OCI-LY3 (cell line): ENCODE measurements around the gene MDFIC.

Experiments used
- H2AFZ ChIP-seq: fragments of 200-600, 300-600 bp; shearing (Covaris generic); 2 replicates; pipeline ENCODE4 v1.6.0; 2014; ENCODE audit warnings: antibody characterized with exemption, low read depth, low read length
- H3K27ac ChIP-seq: fragments of 200-600, 300-600 bp; sonication (generic); 2 replicates; pipeline ENCODE4 v1.5.1; 2014; ENCODE audit warnings: mild to moderate bottlenecking, low read length, moderate library complexity, mixed read lengths
- H3K27me3 ChIP-seq: fragments of 200-600, 300-600 bp; sonication (generic); 2 replicates; pipeline ENCODE4 v1.6.1; 2014; ENCODE audit warnings: low read depth, low read length, mixed read lengths
- H3K36me3 ChIP-seq: fragments of 200-600, 300-600 bp; sonication (generic); replicated peaks from 2 replicates; pipeline ENCODE3; 2014; ENCODE audit warnings: low read depth, low read length, mixed read lengths
- H3K4me1 ChIP-seq: fragments of 300-600, 200-600 bp; sonication (generic); 2 replicates; pipeline ENCODE4 v1.6.1; 2014; ENCODE audit warnings: low read length, mixed read lengths
- H3K4me2 ChIP-seq: fragments of 200-600, 300-600 bp; sonication (generic); 2 replicates; pipeline ENCODE4 v1.6.1; 2014; ENCODE audit warnings: low read length, mixed read lengths
- H3K4me3 ChIP-seq: fragments of 300-600, 200-600 bp; sonication (generic); 2 replicates; pipeline ENCODE4 v1.5.1; 2014; ENCODE audit warnings: antibody characterized with exemption, mild to moderate bottlenecking, low read length, moderate library complexity
- H3K79me2 ChIP-seq: fragments of 300-600, 200-600 bp; shearing (Covaris generic); 2 replicates; pipeline ENCODE4 v1.6.1; 2014; ENCODE audit warnings: mild to moderate bottlenecking, low read length, mixed read lengths
- H3K9ac ChIP-seq: fragments of 300-600, 200-600 bp; shearing (Covaris generic); 2 replicates; pipeline ENCODE4 v1.6.0; 2014; ENCODE audit warnings: mild to moderate bottlenecking, low read length, moderate library complexity
- H3K9me3 ChIP-seq: fragments of 200-600, 300-600 bp; shearing (Covaris generic); 2 replicates; pipeline ENCODE4 v1.6.1; 2014; ENCODE audit warnings: low read length, mixed read lengths; ENCODE audit not compliant: insufficient read depth
- H4K20me1 ChIP-seq: fragments of 200-600, 300-600 bp; sonication (generic); 2 replicates; pipeline ENCODE4 v1.6.1; 2016; ENCODE audit warnings: low read length, mixed read lengths; ENCODE audit not compliant: insufficient read depth
- EZH2phosphoT487 ChIP-seq: fragments of 200-600 bp; shearing (Covaris generic); IDR thresholded peaks from 2 replicates; pipeline ENCODE4 v1.6.1; 2018; ENCODE audit warnings: antibody characterized with exemption, mixed run types, low read depth
- TF ChIP-seq, protein P1 (sequence below): fragments of 200-600, 300-600 bp; sonication (generic); IDR thresholded peaks from 2 replicates; pipeline ENCODE4 v1.5.1; 2014; ENCODE audit warnings: antibody characterized with exemption, low read length, low read depth

Gene MDFIC

DNA sequence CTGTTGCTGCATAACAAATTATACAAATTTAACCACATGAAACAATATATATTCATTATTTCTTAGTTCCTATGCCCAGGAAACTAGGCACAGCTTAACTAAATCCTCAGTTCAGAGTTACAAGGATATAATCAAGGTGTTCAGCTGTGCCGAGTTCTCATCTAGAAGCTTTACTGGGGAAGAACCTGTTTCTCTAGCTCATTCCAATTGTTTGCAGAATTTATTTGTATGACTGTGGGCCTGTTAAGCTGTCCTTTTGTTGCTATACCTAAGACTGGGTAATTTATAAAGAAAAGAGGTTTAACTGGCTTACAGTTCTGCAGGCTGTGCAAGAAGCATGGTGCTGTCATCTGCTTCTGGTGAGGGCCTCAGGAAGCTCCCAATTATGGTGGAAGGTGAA lies 21.8 kb upstream of the MDFIC start:
- H3K4me2 ChIP-seq: no peak overlapping the region
- H2AFZ ChIP-seq: no peak overlapping the region
- H3K27ac ChIP-seq: no peak overlapping the region
- H3K9ac ChIP-seq: no peak overlapping the region
- H3K36me3 ChIP-seq: no peaks in the 10 kb centered on the region
- H4K20me1 ChIP-seq: no peaks in the 10 kb centered on the region
- TF ChIP-seq, protein P1, sequence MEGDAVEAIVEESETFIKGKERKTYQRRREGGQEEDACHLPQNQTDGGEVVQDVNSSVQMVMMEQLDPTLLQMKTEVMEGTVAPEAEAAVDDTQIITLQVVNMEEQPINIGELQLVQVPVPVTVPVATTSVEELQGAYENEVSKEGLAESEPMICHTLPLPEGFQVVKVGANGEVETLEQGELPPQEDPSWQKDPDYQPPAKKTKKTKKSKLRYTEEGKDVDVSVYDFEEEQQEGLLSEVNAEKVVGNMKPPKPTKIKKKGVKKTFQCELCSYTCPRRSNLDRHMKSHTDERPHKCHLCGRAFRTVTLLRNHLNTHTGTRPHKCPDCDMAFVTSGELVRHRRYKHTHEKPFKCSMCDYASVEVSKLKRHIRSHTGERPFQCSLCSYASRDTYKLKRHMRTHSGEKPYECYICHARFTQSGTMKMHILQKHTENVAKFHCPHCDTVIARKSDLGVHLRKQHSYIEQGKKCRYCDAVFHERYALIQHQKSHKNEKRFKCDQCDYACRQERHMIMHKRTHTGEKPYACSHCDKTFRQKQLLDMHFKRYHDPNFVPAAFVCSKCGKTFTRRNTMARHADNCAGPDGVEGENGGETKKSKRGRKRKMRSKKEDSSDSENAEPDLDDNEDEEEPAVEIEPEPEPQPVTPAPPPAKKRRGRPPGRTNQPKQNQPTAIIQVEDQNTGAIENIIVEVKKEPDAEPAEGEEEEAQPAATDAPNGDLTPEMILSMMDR: no peak
- no peak for TF ChIP-seq EZH2phosphoT487
- H3K9me3 ChIP-seq: no peaks in the 10 kb centered on the region
- no peak overlapping the region for H3K4me3 ChIP-seq
- H3K79me2 ChIP-seq: no peaks in the 10 kb centered on the region
- H3K4me1 ChIP-seq: no peaks in the 10 kb centered on the region
- H3K27me3 ChIP-seq: no peaks in the 10 kb centered on the region

DNA sequence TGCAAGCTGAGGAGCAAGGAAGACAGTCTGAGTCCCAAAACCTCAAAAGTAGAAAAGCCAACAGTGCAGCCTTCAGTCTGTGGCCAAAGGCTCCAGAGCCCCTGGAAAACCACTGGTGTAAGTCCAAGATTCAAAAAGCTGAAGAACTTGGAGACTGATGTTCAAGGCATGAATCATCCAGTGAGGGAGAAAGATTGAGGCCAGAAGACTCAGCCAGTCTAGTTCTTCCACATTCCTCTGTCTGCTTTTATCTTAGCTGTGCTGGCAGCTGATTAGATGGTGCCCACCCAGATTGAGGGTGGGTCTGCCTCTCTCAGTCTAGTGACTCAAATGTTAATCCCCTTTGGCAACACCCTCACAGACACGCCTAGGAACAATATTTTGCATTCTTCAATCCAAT lies 20.1 kb upstream of the MDFIC start:
- Histone ChIP-seq H3K36me3 (no peaks in the 10 kb centered on the region), H3K4me1 (no peaks in the 10 kb centered on the region), H3K9ac (no peak overlapping the region), H3K27me3 (no peaks in the 10 kb centered on the region), H3K9me3 (no peaks in the 10 kb centered on the region), H3K4me2 (no peak overlapping the region), H3K27ac (no peak overlapping the region), H2AFZ (no peak overlapping the region; the same call in 1 of the 2 replicates), H3K79me2 (no peaks in the 10 kb centered on the region), H3K4me3 (no peak overlapping the region), H4K20me1 (no peaks in the 10 kb centered on the region)
- TF ChIP-seq EZH2phosphoT487: no peak
- TF ChIP-seq, protein P1: no peak

DNA sequence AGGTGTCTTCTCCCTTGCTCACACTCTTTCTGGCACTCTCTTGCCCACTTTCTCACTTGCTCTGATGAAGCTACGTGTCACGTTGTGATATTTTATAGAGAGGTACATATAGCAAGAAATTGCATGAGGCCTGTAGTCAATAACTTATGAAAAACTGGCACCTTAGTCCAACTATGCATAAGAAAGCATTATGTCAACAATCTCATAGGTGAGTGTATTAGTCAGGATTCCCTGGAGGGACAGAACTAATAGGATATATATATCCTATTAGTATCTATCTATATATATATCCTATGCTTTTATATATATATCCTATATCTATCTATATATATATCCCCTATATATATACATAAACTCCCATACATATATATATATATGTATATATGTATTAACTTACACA lies 18.8 kb upstream of the MDFIC start:
- Histone ChIP-seq H2AFZ (no peak overlapping the region), H3K9me3 (no peaks in the 10 kb centered on the region), H3K27ac (no peak overlapping the region), H3K4me1 (no peaks in the 10 kb centered on the region), H3K36me3 (no peaks in the 10 kb centered on the region), H3K79me2 (no peaks in the 10 kb centered on the region), H4K20me1 (no peaks in the 10 kb centered on the region), H3K4me2 (no peak overlapping the region), H3K27me3 (no peaks in the 10 kb centered on the region), H3K9ac (no peak overlapping the region), H3K4me3 (no peak overlapping the region)
- no peak for TF ChIP-seq EZH2phosphoT487
- TF ChIP-seq, protein P1: no peak

DNA sequence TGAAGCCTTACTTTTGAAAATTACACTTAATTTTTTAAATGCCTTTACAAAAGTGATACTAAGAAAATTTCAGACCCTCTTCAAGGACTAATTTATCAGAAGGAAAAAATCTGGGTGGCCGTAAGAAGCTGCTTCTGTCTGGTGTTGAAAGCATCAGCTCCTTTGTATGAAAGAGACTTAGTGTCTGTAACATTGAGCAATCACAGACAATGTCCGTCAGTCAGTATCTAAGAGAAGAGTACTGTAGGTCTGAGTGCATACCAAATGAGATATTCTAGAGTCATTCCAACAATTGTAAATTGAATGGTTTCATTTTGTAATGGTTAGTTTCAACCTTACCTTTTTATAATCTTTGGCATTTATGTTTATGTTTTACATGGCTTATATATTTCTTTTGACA lies 11.1 kb upstream of the MDFIC start:
- H3K27me3 ChIP-seq: no peaks in the 10 kb centered on the region
- H4K20me1 ChIP-seq: no peaks in the 10 kb centered on the region
- no peaks in the 10 kb centered on the region for H3K79me2 ChIP-seq
- H3K4me1 ChIP-seq: peaks cover 6% of the 10 kb centered on the region
- H3K4me2 ChIP-seq: no peak overlapping the region
- no peak for TF ChIP-seq EZH2phosphoT487
- TF ChIP-seq, protein P1: no peak
- H3K9ac ChIP-seq: no peak overlapping the region
- no peaks in the 10 kb centered on the region for H3K36me3 ChIP-seq
- no peak overlapping the region for H3K4me3 ChIP-seq
- H3K9me3 ChIP-seq: no peaks in the 10 kb centered on the region
- H3K27ac ChIP-seq: no peak overlapping the region
- H2AFZ ChIP-seq: no peak overlapping the region
